Smooth muscle cell of trachea (primary cell): ENCODE measurements around the gene CDCA3. TPM values are rescaled to one million over a fixed set of nuclear protein-coding genes. Genes with fewer than 3 reads are reported as not detected.

Source experiments
- total RNA-seq: library from RNA; depleted of rRNA; stranded (reverse); fragments of >200 nt; gene quantifications from 2 replicates; pipeline ENCODE4 v1.2.1, GENCODE V29; 2014

The CDCA3 gene
- total RNA-seq: 3.3 and 25.9 TPM in 2 replicates

GRCh38 chr12:6851153-6851920 lies at the start of gene CDCA3:
Gene CDCA3, minus strand, starts transcription at chr12:6851286. Its CDS starts 334 bp downstream, at chr12:6850952.

GRCh38 chr12:6873094-6874014 lies 22.3 kb upstream of the CDCA3 start, which contains the start of gene SPSB2:
Gene SPSB2, minus strand, starts transcription at chr12:6873303. Its CDS starts 402 bp downstream, at chr12:6872901.

GRCh38 chr12:6867413-6868210 lies 16.5 kb upstream of the CDCA3 start, which contains the start of gene TPI1:
Gene TPI1, plus strand, starts transcription at chr12:6867531. Its CDS starts 36 bp downstream, at chr12:6867567.

GRCh38 chr12:6851921-6852650 lies 1.0 kb upstream of the CDCA3 start, which contains the start of gene USP5:
Gene USP5, plus strand, starts transcription at chr12:6852150. Its CDS starts 30 bp downstream, at chr12:6852180.

GRCh38 chr12:6840761-6841515 lies 10.1 kb downstream of the CDCA3 start, which contains the start of gene GNB3:
Gene GNB3, plus strand, starts transcription at chr12:6840925. Its CDS starts 363 bp downstream, at chr12:6841288.

GRCh38 chr12:6827982-6828780 lies 22.9 kb downstream of the CDCA3 start, which contains the start of gene P3H3:
Gene P3H3, plus strand, starts transcription at chr12:6828407. Its CDS starts 34 bp downstream, at chr12:6828441.

GRCh38 chr12:6821591-6822425 lies 29.3 kb downstream of the CDCA3 start, which contains the start of gene GPR162:
Gene GPR162, plus strand, starts transcription at chr12:6821821. Its CDS starts 2,078 bp downstream, at chr12:6823899.

Other genes with a start within 250 kb of the CDCA3 start
- gene CHD4, start 243.9 kb downstream of the CDCA3 start, total RNA-seq: 255 and 275 TPM in 2 replicates
- not detected in 2 replicates for gene LPAR5, start 215.3 kb downstream of the CDCA3 start, total RNA-seq
- 0.29 and 0.50 TPM in 2 replicates for gene ACRBP, start 203.9 kb downstream of the CDCA3 start, total RNA-seq
- gene ING4, start 188.2 kb downstream of the CDCA3 start, total RNA-seq: 39.7 and 53.5 TPM in 2 replicates
- 12.7 and 13.2 TPM in 2 replicates for gene ZNF384, start 161.9 kb downstream of the CDCA3 start, total RNA-seq
- gene PIANP, start 150.5 kb downstream of the CDCA3 start, total RNA-seq: 0.33 and 1.0 TPM in 2 replicates
- 83.2 and 106 TPM in 2 replicates for gene COPS7A, start 127.2 kb downstream of the CDCA3 start, total RNA-seq
- 178 and 182 TPM in 2 replicates for gene MLF2, start 98.1 kb downstream of the CDCA3 start, total RNA-seq
- gene PTMS, start 84.9 kb downstream of the CDCA3 start, total RNA-seq: 39.2 and 99.2 TPM in 2 replicates
- 0.15 and 0.17 TPM in 2 replicates for gene LAG3, start 78.8 kb downstream of the CDCA3 start, total RNA-seq
- 0.15 and 2.2 TPM in 2 replicates for gene CD4, start 61.8 kb downstream of the CDCA3 start, total RNA-seq
- gene GPR162, start 29.5 kb downstream of the CDCA3 start, total RNA-seq: 6.1 and 6.8 TPM in 2 replicates
- gene P3H3, start 22.9 kb downstream of the CDCA3 start, total RNA-seq: 121 and 150 TPM in 2 replicates
- 1.7 and 2.9 TPM in 2 replicates for gene GNB3, start 10.4 kb downstream of the CDCA3 start, total RNA-seq
- gene USP5, start 864 bp upstream of the CDCA3 start, total RNA-seq: 97.8 and 134 TPM in 2 replicates
- 1,080 and 1,447 TPM in 2 replicates for gene TPI1, start 16.2 kb upstream of the CDCA3 start, total RNA-seq
- gene SPSB2, start 22.0 kb upstream of the CDCA3 start, total RNA-seq: 6.3 and 14.1 TPM in 2 replicates
- 13.2 and 14.9 TPM in 2 replicates for gene LRRC23, start 53.5 kb upstream of the CDCA3 start, total RNA-seq
- gene ENO2, start 63.3 kb upstream of the CDCA3 start, total RNA-seq: 20.1 and 29.3 TPM in 2 replicates
- 16.9 and 31.9 TPM in 2 replicates for gene ATN1, start 76.7 kb upstream of the CDCA3 start, total RNA-seq
- gene RNU7-1, start 92.5 kb upstream of the CDCA3 start, total RNA-seq: not detected in 2 replicates
- 61.5 and 94.6 TPM in 2 replicates for gene C12orf57, start 92.7 kb upstream of the CDCA3 start, total RNA-seq
- gene PTPN6, start 100.1 kb upstream of the CDCA3 start, total RNA-seq: under 0.01 TPM in 1 of 2 replicates, not detected in the other
- gene PHB2, start 119.4 kb upstream of the CDCA3 start, total RNA-seq: 176 and 184 TPM in 2 replicates
- 35.2 and 55.0 TPM in 2 replicates for gene EMG1, start 119.6 kb upstream of the CDCA3 start, total RNA-seq
- 15.1 and 17.9 TPM in 2 replicates for gene LPCAT3, start 167.2 kb upstream of the CDCA3 start, total RNA-seq
- 307 and 827 TPM in 2 replicates for gene C1S, start 209.4 kb upstream of the CDCA3 start, total RNA-seq
- gene C1R, start 241.2 kb upstream of the CDCA3 start, total RNA-seq: 159 and 432 TPM in 2 replicates